ENCODE results near the gene EIF3I.

DNA sequence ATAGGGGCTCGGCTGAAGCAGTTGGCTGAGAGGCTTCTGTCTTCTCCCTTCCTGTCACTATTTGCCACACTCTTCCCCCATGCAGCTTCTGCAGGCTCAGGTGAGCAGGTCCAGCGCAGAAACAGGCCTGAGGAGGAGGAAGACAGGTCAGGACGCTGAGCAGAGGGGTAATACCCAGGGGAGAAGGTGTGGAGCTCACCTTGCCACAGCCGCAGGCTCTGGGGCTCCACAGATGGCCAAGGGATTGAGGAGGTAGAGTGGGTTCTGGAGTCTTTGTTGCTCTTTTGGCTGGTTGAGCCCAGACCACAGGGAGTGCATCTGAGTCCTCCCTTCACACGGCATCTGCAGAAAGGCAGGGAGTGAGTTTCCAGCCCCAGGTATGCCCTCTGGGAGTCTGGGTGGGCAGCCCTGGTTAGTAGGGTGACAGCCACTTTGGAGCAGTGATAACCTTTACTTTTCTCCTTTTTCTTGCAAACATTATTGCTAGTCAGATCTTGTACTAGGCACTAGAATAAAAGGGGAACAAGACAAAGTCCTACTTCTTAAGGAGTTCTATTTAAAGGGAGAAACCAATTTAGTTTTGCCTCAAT, 9.7 kb downstream of the EIF3I start:
- no peak for TF ChIP-seq EP300 (IDR thresholded peaks at IDR 0.05; ENCODE audit: borderline replicate concordance in 1 of 2, low read depth in 1 of 2, low read length in 1 of 2)
- TF ChIP-seq, protein P1, sequence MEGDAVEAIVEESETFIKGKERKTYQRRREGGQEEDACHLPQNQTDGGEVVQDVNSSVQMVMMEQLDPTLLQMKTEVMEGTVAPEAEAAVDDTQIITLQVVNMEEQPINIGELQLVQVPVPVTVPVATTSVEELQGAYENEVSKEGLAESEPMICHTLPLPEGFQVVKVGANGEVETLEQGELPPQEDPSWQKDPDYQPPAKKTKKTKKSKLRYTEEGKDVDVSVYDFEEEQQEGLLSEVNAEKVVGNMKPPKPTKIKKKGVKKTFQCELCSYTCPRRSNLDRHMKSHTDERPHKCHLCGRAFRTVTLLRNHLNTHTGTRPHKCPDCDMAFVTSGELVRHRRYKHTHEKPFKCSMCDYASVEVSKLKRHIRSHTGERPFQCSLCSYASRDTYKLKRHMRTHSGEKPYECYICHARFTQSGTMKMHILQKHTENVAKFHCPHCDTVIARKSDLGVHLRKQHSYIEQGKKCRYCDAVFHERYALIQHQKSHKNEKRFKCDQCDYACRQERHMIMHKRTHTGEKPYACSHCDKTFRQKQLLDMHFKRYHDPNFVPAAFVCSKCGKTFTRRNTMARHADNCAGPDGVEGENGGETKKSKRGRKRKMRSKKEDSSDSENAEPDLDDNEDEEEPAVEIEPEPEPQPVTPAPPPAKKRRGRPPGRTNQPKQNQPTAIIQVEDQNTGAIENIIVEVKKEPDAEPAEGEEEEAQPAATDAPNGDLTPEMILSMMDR (IDR thresholded peaks at IDR 0.05) = no peak
- no peak for TF ChIP-seq YY1 (IDR thresholded peaks at IDR 0.05; ENCODE audit: low read depth)
- TF ChIP-seq, protein P2, sequence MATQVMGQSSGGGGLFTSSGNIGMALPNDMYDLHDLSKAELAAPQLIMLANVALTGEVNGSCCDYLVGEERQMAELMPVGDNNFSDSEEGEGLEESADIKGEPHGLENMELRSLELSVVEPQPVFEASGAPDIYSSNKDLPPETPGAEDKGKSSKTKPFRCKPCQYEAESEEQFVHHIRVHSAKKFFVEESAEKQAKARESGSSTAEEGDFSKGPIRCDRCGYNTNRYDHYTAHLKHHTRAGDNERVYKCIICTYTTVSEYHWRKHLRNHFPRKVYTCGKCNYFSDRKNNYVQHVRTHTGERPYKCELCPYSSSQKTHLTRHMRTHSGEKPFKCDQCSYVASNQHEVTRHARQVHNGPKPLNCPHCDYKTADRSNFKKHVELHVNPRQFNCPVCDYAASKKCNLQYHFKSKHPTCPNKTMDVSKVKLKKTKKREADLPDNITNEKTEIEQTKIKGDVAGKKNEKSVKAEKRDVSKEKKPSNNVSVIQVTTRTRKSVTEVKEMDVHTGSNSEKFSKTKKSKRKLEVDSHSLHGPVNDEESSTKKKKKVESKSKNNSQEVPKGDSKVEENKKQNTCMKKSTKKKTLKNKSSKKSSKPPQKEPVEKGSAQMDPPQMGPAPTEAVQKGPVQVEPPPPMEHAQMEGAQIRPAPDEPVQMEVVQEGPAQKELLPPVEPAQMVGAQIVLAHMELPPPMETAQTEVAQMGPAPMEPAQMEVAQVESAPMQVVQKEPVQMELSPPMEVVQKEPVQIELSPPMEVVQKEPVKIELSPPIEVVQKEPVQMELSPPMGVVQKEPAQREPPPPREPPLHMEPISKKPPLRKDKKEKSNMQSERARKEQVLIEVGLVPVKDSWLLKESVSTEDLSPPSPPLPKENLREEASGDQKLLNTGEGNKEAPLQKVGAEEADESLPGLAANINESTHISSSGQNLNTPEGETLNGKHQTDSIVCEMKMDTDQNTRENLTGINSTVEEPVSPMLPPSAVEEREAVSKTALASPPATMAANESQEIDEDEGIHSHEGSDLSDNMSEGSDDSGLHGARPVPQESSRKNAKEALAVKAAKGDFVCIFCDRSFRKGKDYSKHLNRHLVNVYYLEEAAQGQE (IDR thresholded peaks at IDR 0.05; ENCODE audit: low read depth, low read length) = no peak
- TF ChIP-seq, protein P3, sequence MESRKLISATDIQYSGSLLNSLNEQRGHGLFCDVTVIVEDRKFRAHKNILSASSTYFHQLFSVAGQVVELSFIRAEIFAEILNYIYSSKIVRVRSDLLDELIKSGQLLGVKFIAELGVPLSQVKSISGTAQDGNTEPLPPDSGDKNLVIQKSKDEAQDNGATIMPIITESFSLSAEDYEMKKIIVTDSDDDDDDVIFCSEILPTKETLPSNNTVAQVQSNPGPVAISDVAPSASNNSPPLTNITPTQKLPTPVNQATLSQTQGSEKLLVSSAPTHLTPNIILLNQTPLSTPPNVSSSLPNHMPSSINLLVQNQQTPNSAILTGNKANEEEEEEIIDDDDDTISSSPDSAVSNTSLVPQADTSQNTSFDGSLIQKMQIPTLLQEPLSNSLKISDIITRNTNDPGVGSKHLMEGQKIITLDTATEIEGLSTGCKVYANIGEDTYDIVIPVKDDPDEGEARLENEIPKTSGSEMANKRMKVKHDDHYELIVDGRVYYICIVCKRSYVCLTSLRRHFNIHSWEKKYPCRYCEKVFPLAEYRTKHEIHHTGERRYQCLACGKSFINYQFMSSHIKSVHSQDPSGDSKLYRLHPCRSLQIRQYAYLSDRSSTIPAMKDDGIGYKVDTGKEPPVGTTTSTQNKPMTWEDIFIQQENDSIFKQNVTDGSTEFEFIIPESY (IDR thresholded peaks at IDR 0.05; ENCODE audit: borderline replicate concordance, low read depth) = no peak
- TF ChIP-seq FOSL2 (IDR thresholded peaks at IDR 0.05; ENCODE audit: borderline replicate concordance, low read depth) = no peak
- peak; percentile 22; the same call in 1 of the 2 replicates for TF ChIP-seq POLR2AphosphoS5 (IDR thresholded peaks at IDR 0.05; ENCODE audit: low read depth, low read length)

Data from SK-N-SH (cell line).